HepG2 (cell line): Measurements from ENCODE around the gene ABHD10. TPM values are rescaled to one million over a fixed set of nuclear protein-coding genes. Genes with fewer than 3 reads are reported as not detected.

ENCODE experiments used
- ATAC-seq: fragments of 200-7000 bp; cut with Tn5 transposase; 3 replicates; pipeline ENCODE4 v1.9.1; 2020; ENCODE audit warnings: mild to moderate bottlenecking, moderate library complexity
- BruUV-seq: library from RNA; stranded (reverse); fragments of 400-500 nt; replicated peaks from 2 replicates; lab custom pipeline; 2021; lab: Mats Ljungman, UMichigan
- CTCF ChIA-PET: fragments of 300-600 bp; formaldehyde crosslinking; extraction: SDS; loops from one replicate; lab custom pipeline; 2021; ENCODE audit warnings: low total read pairs, inconsistent platforms, low intra/inter-chr PET ratio; lab: Yijun Ruan, JAX
- POLR2A ChIA-PET: fragments of 350-600 bp; sonication (Branson Sonifier 250); formaldehyde crosslinking; loops from one replicate; lab custom pipeline; 2020; ENCODE audit warnings: antibody characterized with exemption, inconsistent platforms; lab: Yijun Ruan, JAX
- DNase-seq: peaks from one replicate; pipeline ENCODE4 v3.0.0-alpha.2; 2015; ENCODE audit warnings: low spot score
- FAIRE-seq: peaks from 3 replicates; lab custom pipeline; 2011; peaks lifted over from hg19 to GRCh38; lab: Jason Lieb, UNC
- H2AFZ ChIP-seq: one replicate; pipeline ENCODE4 v1.6.1; 2011; ENCODE audit warnings: low read length, inconsistent platforms
- H3K27ac ChIP-seq: fragments of 300-600 bp; 3 replicates; pipeline ENCODE4 v1.8.0; 2011; ENCODE audit warnings: mixed run types, mild to moderate bottlenecking, mixed read lengths, low read length, inconsistent platforms; ENCODE audit not compliant: insufficient read depth; ENCODE audit errors: extremely low read length
- H3K27me3 ChIP-seq, 2 experiments: fragments of 200-600 bp in 1 of 2; 2 replicates in 1 of 2; 3 replicates in 1 of 2; pipeline versions ENCODE4 v1.6.0 to v1.8.0; 2011; ENCODE audit warnings: low read length in 2 of 2, mild to moderate bottlenecking in 2 of 2, moderate library complexity in 2 of 2, inconsistent platforms in 1 of 2; ENCODE audit not compliant: insufficient read depth in 2 of 2, control insufficient read depth in 1 of 2
- H3K36me3 ChIP-seq, 2 experiments: fragments of 200-600 bp in 1 of 2; replicated peaks in 1 of 2; 2 replicates in 1 of 2; 3 replicates in 1 of 2; pipeline versions ENCODE4 v1.5.1 to v1.8.0; 2011; ENCODE audit warnings: low read length in 2 of 2, inconsistent platforms in 1 of 2; ENCODE audit not compliant: insufficient read depth in 2 of 2, control insufficient read depth in 1 of 2
- H3K4me1 ChIP-seq: 2 replicates; pipeline ENCODE4 v1.5.1; 2012; ENCODE audit warnings: low read length, inconsistent platforms; ENCODE audit not compliant: insufficient read depth
- H3K4me2 ChIP-seq: 2 replicates; pipeline ENCODE4 v1.6.0; 2011; ENCODE audit warnings: low read depth, low read length, inconsistent platforms
- H3K4me3 ChIP-seq, 3 experiments: fragments of 200-600 bp in 1 of 3; sonication (generic), shearing (Covaris generic) in 1 of 3; replicated peaks in 1 of 3; 2 replicates each; pipeline ENCODE4 v1.5.1; 2011 to 2016; ENCODE audit warnings: low read length in 3 of 3, inconsistent platforms in 2 of 3, low read depth in 2 of 3, mild to moderate bottlenecking in 2 of 3, control low read depth in 1 of 3, mixed read lengths in 1 of 3; ENCODE audit not compliant: insufficient read depth in 1 of 3
- H3K79me2 ChIP-seq: one replicate; pipeline ENCODE4 v1.6.1; 2011; ENCODE audit warnings: low read length, inconsistent platforms; ENCODE audit not compliant: insufficient read depth
- H3K9ac ChIP-seq: 2 replicates; pipeline ENCODE4 v1.6.0; 2011; ENCODE audit warnings: mild to moderate bottlenecking, low read depth, low read length, inconsistent platforms; ENCODE audit not compliant: insufficient read depth
- H3K9me3 ChIP-seq: 2 replicates; pipeline ENCODE4 v1.5.1; 2012; ENCODE audit warnings: mild to moderate bottlenecking, low read length
- H4K20me1 ChIP-seq: 2 replicates; pipeline ENCODE4 v1.6.0; 2011; ENCODE audit warnings: inconsistent platforms, mild to moderate bottlenecking, low read length, moderate library complexity; ENCODE audit not compliant: insufficient read depth
- BRD4 ChIP-seq: sonication (generic); formaldehyde crosslinking; IDR thresholded peaks from 2 replicates; pipeline ENCODE4 v1.4.0; 2020; ENCODE audit warnings: missing genetic modification reagents
- FIP1L1 ChIP-seq: fragments of 200-400 bp; formaldehyde crosslinking; IDR thresholded peaks from 2 replicates; pipeline ENCODE4 v1.6.1; 2018; ENCODE audit warnings: low read depth, mild to moderate bottlenecking, low read length, moderate library complexity, borderline replicate concordance; ENCODE audit not compliant: insufficient read depth
- HMG20A ChIP-seq: IDR thresholded peaks from 2 replicates; pipeline ENCODE4 v1.6.1; 2016; ENCODE audit warnings: borderline replicate concordance
- HMGA1 ChIP-seq: sonication (generic); formaldehyde crosslinking; conservative IDR thresholded peaks from 2 replicates; pipeline ENCODE4 v1.4.0; 2020; ENCODE audit warnings: missing genetic modification reagents
- MLX ChIP-seq: IDR thresholded peaks from 2 replicates; pipeline ENCODE4 v1.6.1; 2016
- NCOA1 ChIP-seq: sonication (generic); formaldehyde crosslinking; IDR thresholded peaks from 2 replicates; pipeline ENCODE4 v1.9.0; 2021; ENCODE audit warnings: missing genetic modification reagents
- NCOA2 ChIP-seq: sonication (generic); formaldehyde crosslinking; IDR thresholded peaks from 2 replicates; pipeline ENCODE4 v1.8.0; 2022; ENCODE audit warnings: inconsistent platforms
- PRMT3 ChIP-seq: sonication (generic); formaldehyde crosslinking; IDR thresholded peaks from 2 replicates; pipeline ENCODE4 v1.8.1; 2022; ENCODE audit warnings: low read depth, mild to moderate bottlenecking, moderate library complexity, missing genetic modification reagents, borderline replicate concordance
- RARA ChIP-seq: IDR thresholded peaks from 2 replicates; pipeline ENCODE4 v1.6.1; 2016; ENCODE audit warnings: missing genetic modification reagents, missing compliant biosample characterization
- RXRB ChIP-seq: IDR thresholded peaks from 2 replicates; pipeline ENCODE4 v1.6.1; 2016; ENCODE audit warnings: borderline replicate concordance, missing genetic modification reagents, missing compliant biosample characterization
- SETDB1 ChIP-seq: sonication (generic); formaldehyde crosslinking; IDR thresholded peaks from 2 replicates; pipeline ENCODE4 v1.5.1; 2020; ENCODE audit warnings: missing genetic modification reagents, mild to moderate bottlenecking, borderline replicate concordance
- TFDP2 ChIP-seq: sonication (generic); formaldehyde crosslinking; IDR thresholded peaks from 2 replicates; pipeline ENCODE4 v1.4.0; 2020; ENCODE audit warnings: missing genetic modification reagents
- THRA ChIP-seq: sonication (generic); formaldehyde crosslinking; IDR thresholded peaks from 2 replicates; pipeline ENCODE4 v1.4.0; 2020; ENCODE audit warnings: missing genetic modification reagents, borderline replicate concordance
- ZNF180 ChIP-seq: sonication (generic); formaldehyde crosslinking; IDR thresholded peaks from 2 replicates; pipeline ENCODE4 v1.4.0; 2020; ENCODE audit warnings: low read depth, missing genetic modification reagents, borderline replicate concordance
- ZNF510 ChIP-seq: sonication (generic); formaldehyde crosslinking; IDR thresholded peaks from 2 replicates; pipeline ENCODE4 v1.4.0; 2020; ENCODE audit warnings: low read depth, mild to moderate bottlenecking, missing genetic modification reagents
- ZNF556 ChIP-seq: sonication (generic); formaldehyde crosslinking; IDR thresholded peaks from 2 replicates; pipeline ENCODE4 v1.4.0; 2020; ENCODE audit warnings: mild to moderate bottlenecking, missing genetic modification reagents, borderline replicate concordance
- ZNF775 ChIP-seq: sonication (generic); formaldehyde crosslinking; IDR thresholded peaks from 2 replicates; pipeline ENCODE4 v1.4.0; 2020; ENCODE audit warnings: missing genetic modification reagents, mild to moderate bottlenecking, moderate library complexity, borderline replicate concordance
- ZXDC ChIP-seq: sonication (generic); formaldehyde crosslinking; IDR thresholded peaks from 2 replicates; pipeline ENCODE4 v1.5.0; 2020; ENCODE audit warnings: mild to moderate bottlenecking, missing genetic modification reagents
- WGBS: methylation state at CpG from one replicate; pipeline ENCODE4 v1.1.6; 2017; ENCODE audit warnings: low lambda C conversion rate; 5-methylcytosine and 5-hydroxymethylcytosine counted together
- in situ Hi-C: cut with HindIII; loops from 2 replicates; pipeline ENCODE4 v1.10.0; 2017; ENCODE audit warnings: low pct_unique_long_range_greater_than_20kb; ENCODE audit not compliant: extremely low pct_ligation_motif_present
- intact Hi-C: fragments of 100-400 bp; cut with micrococcal nuclease; formaldehyde crosslinking; loops from one replicate; pipeline ENCODE4 v1.10.0; 2022; ENCODE audit not compliant: unreplicated experiment
- polyA plus RNA-seq, 8 experiments: library from polyadenylated mRNA; depleted of rRNA in 3 of 8; stranded (reverse) in 7 of 8; unstranded in 1 of 8; fragments of >200 nt; fragmentation: Illumina TruSeq in 4 of 8; extraction: Trizol in 4 of 8; gene quantifications; 2 replicates each; pipeline versions ENCODE4 v1.2.1 to v1.2.3, GENCODE V29; 2011 to 2016; ENCODE audit warnings: low read depth in 4 of 8, missing spikeins in 1 of 8, mixed read lengths in 1 of 8; ENCODE audit not compliant: insufficient read depth in 1 of 8
- total RNA-seq, 5 experiments: library from RNA; depleted of rRNA; stranded (reverse); fragments of >200 nt; fragmentation: Illumina TruSeq; extraction: Trizol; gene quantifications; 2 replicates each; pipeline ENCODE4 v1.2.3, GENCODE V29; 2016; ENCODE audit warnings: low read depth in 1 of 5

Gene ABHD10
- total and polyA plus RNA-seq, 2 of the 13 experiments (the other 11 are each of a cell fraction or from before 2014, with no cell fraction given): 22.8 to 50.2 TPM

- TF ChIP-seq BRD4 (CRISPR knock-in tag): no peak
- TF ChIP-seq ZNF556 (CRISPR knock-in tag): no peak
- no peak for TF ChIP-seq RARA
- TF ChIP-seq HMGA1 (CRISPR knock-in tag): no peak
- TF ChIP-seq ZNF510: no peak
- TF ChIP-seq HMG20A (CRISPR knock-in tag): no peak
- no peak for TF ChIP-seq TFDP2 (CRISPR knock-in tag)
- no peak for TF ChIP-seq NCOA2 (CRISPR knock-in tag)
- TF ChIP-seq ZNF180 (CRISPR knock-in tag): no peak
- TF ChIP-seq PRMT3 (CRISPR knock-in tag): no peak
- no peak for TF ChIP-seq THRA
- TF ChIP-seq ZNF775 (CRISPR knock-in tag): no peak
- TF ChIP-seq ZXDC (CRISPR knock-in tag): no peak
- no peak for TF ChIP-seq MLX
- no peak for TF ChIP-seq RXRB (CRISPR knock-in tag)
- TF ChIP-seq FIP1L1: no peak
- TF ChIP-seq SETDB1: no peak
- no peak for TF ChIP-seq NCOA1
- Histone ChIP-seq H3K79me2 (no peaks in the 10 kb centered on the region), H3K27me3 (peaks cover 2 to 3% of the 10 kb centered on the region in 2 experiments; a peak in 2 of 5 replicates), H3K36me3 (no peaks in the 10 kb centered on the region), H3K4me3 (no peak overlapping the region), H3K27ac (no peak overlapping the region), H2AFZ (no peak overlapping the region), H4K20me1 (no peaks in the 10 kb centered on the region), H3K9ac (no peak overlapping the region), H3K4me1 (no peaks in the 10 kb centered on the region), H3K4me2 (no peak overlapping the region), H3K9me3 (no peaks in the 10 kb centered on the region)
- no peak for ATAC-seq
- CTCF ChIA-PET: no interaction called here
- DNase-seq: no peak
- FAIRE-seq: no peak
- WGBS: 34% methylated on average over 4 of the region's 4 CpGs
- POLR2A ChIA-PET: no interaction called here
- BruUV-seq: no TSS peak
- intact Hi-C loops (no loop called here), in situ Hi-C loops (no loop called here)
These were observed 48.3 kb downstream of the ABHD10 start for GRCh38 chr3:112027142-112027541.
